RWPE1 (cell line): ENCODE measurements around the gene SRRM3.
"Not testable (repeated sequence)": the region's sequence is repeated elsewhere in the genome, so short reads cannot be mapped to it uniquely, and the experiment has no call there.

Experiments
- CTCF ChIA-PET: fragments of 350-600 bp; sonication (Branson Sonifier 250); formaldehyde crosslinking; extraction: SDS; loops from one replicate; lab custom pipeline; 2021; lab: Yijun Ruan, JAX
- POLR2A ChIA-PET: fragments of 400-600 bp; formaldehyde crosslinking; extraction: SDS; loops from one replicate; lab custom pipeline; 2020; ENCODE audit warnings: antibody characterized with exemption; ENCODE audit not compliant: low non-redundant PET; lab: Yijun Ruan, JAX
- DNase-seq: peaks from one replicate; pipeline ENCODE4 v3.0.0; 2012; ENCODE audit warnings: low spot score
- H3K27ac ChIP-seq: fragments of 450-650 bp; 2 replicates; pipeline ENCODE4 v1.5.1; 2017
- CTCF ChIP-seq: fragments of 450-650 bp; conservative IDR thresholded peaks from 2 replicates; pipeline ENCODE4 v1.5.1; 2017; ENCODE audit warnings: low read depth, mild to moderate bottlenecking

SRRM3 gene

GRCh38 chr7:76292213-76292573, 90.5 kb downstream of the SRRM3 start:
- DNase-seq: no peak
- ChIA-PET CTCF (interaction anchor here (0.7 to 2.8 kb wide), 6 partner anchors 15 to 114 kb away, joined by 3 to 29 read pairs (median 4); no protein-coding TSS in a partner anchor), POLR2A (interaction anchor here (1.6 to 1.9 kb wide), 2 partner anchors 11 to 26 kb away, joined by 4 to 6 read pairs; partner anchors contain the start of gene HSPB1)
- TF ChIP-seq CTCF: no peak
- H3K27ac ChIP-seq: peak overlapping the region; percentile 100

- not testable (repeated sequence) for DNase-seq
- ChIA-PET POLR2A (interaction anchor here (1.9 kb wide), 1 partner anchor 25 kb away, joined by 6 read pairs; no protein-coding TSS in a partner anchor), CTCF (interaction anchor here (0.8 to 2.8 kb wide), 3 partner anchors 14 to 115 kb away, joined by 3 to 29 read pairs (median 8); no protein-coding TSS in a partner anchor)
- peak overlapping the region; percentile 100 for H3K27ac ChIP-seq
Measured at GRCh38 chr7:76292911-76293310, 91.2 kb downstream of the SRRM3 start.

GRCh38 chr7:76293407-76293901, 91.8 kb downstream of the SRRM3 start:
- ChIA-PET POLR2A (no interaction called here), CTCF (interaction anchor here (1.6 to 2.5 kb wide), 2 partner anchors 21 to 115 kb away, joined by 4 to 8 read pairs; no protein-coding TSS in a partner anchor)
- DNase-seq: no peak

GRCh38 chr7:76294344-76295024, 92.8 kb downstream of the SRRM3 start:
- peak; percentile 86 for DNase-seq
- POLR2A ChIA-PET: interaction anchor here (0.7 to 1.9 kb wide), 2 partner anchors 11 to 70 kb away, joined by 3 to 9 read pairs; no protein-coding TSS in a partner anchor
- peak overlapping the region; percentile 100 for H3K27ac ChIP-seq
- no peak for TF ChIP-seq CTCF
- CTCF ChIA-PET: interaction anchor here (1.6 kb wide), 1 partner anchor 20 kb away, joined by 4 read pairs; no protein-coding TSS in a partner anchor

More at GRCh38 chr7:76293407-76293901, 91.8 kb downstream of the SRRM3 start:
- no peak for TF ChIP-seq CTCF
- H3K27ac ChIP-seq: peak overlapping the region; percentile 100

- ChIA-PET CTCF (interaction anchor here (1.2 to 1.9 kb wide), 3 partner anchors 10 to 118 kb away, joined by 4 to 8 read pairs (median 5); no protein-coding TSS in a partner anchor), POLR2A (interaction anchor here (0.5 kb wide), 1 partner anchor 9 kb away, joined by 4 read pairs; no protein-coding TSS in a partner anchor)
- DNase-seq: peak; percentile 78
- H3K27ac ChIP-seq: peak overlapping the region; percentile 100
- no peak for TF ChIP-seq CTCF
Measured at GRCh38 chr7:76296743-76297740, 95.3 kb downstream of the SRRM3 start.

- peak; percentile 80 for DNase-seq
- TF ChIP-seq CTCF: no peak
- ChIA-PET CTCF (interaction anchor here (0.6 to 1.0 kb wide), 2 partner anchors 9 to 1948 kb away, joined by 3 read pairs; no protein-coding TSS in a partner anchor), POLR2A (no interaction called here)
- H3K27ac ChIP-seq: peak overlapping the region; percentile 100
Measured at GRCh38 chr7:76300166-76300731, 98.6 kb downstream of the SRRM3 start.
